H1 (cell line): ENCODE measurements around the gene SEC16A. TPM values are rescaled to one million over a fixed set of nuclear protein-coding genes. Genes with fewer than 3 reads are reported as not detected.

Experiments
- JUN ChIP-seq: IDR thresholded peaks from 2 replicates; pipeline ENCODE4 v1.6.1; 2011; ENCODE audit warnings: low read depth, mild to moderate bottlenecking, improper control_type of control experiment, low read length
- RFX5 ChIP-seq: IDR thresholded peaks from 2 replicates; pipeline ENCODE4 v1.6.1; 2011; ENCODE audit warnings: low read depth, low read length, improper control_type of control experiment, borderline replicate concordance
- SUZ12 ChIP-seq: fragments of 200-600 bp; sonication (generic); IDR thresholded peaks from 2 replicates; pipeline ENCODE4 v1.6.1; 2012; ENCODE audit warnings: mild to moderate bottlenecking, inconsistent platforms, low read length, moderate library complexity, mixed read lengths
- TAF1 ChIP-seq: IDR thresholded peaks from 2 replicates; pipeline ENCODE4 v1.6.1; 2011; ENCODE audit warnings: mild to moderate bottlenecking, low read depth, low read length
- polyA plus RNA-seq, 7 experiments: library from polyadenylated mRNA; depleted of rRNA in 3 of 7; stranded (reverse) in 5 of 7; unstranded in 2 of 7; fragments of >200 nt in 5 of 7; fragments of 200-250 nt in 2 of 7; gene quantifications; 1 replicate in 5 of 7; 2 replicates in 1 of 7; 4 replicates in 1 of 7; pipeline versions ENCODE4 v1.2.1 to v1.2.3, GENCODE V29; 2011 to 2013; ENCODE audit warnings: missing spikeins in 2 of 7, mixed read lengths in 2 of 7
- total RNA-seq: library from RNA; stranded (reverse); fragmentation: NEBNext Ultra II Directional; extraction: Animal tissue kit (Norgen Biotek cat#: 25700); gene quantifications from 2 replicates; pipeline ENCODE4 v1.2.1, GENCODE V29; 2021
- TF ChIP-seq, protein P1 (sequence below): IDR thresholded peaks from 2 replicates; pipeline ENCODE4 v1.6.1; 2011; ENCODE audit warnings: low read length, improper control_type of control experiment

Gene SEC16A
- total and polyA plus RNA-seq, 2 of the 8 experiments (the other 6 are each of a cell fraction or from before 2014, with no cell fraction given), result 21.6 to 49.0 TPM

GRCh38 chr9:136410500-136411287, 72.1 kb downstream of the SEC16A start, which contains the start of the genes ENTR1 and PMPCA (continued):
- TF ChIP-seq, protein P1, sequence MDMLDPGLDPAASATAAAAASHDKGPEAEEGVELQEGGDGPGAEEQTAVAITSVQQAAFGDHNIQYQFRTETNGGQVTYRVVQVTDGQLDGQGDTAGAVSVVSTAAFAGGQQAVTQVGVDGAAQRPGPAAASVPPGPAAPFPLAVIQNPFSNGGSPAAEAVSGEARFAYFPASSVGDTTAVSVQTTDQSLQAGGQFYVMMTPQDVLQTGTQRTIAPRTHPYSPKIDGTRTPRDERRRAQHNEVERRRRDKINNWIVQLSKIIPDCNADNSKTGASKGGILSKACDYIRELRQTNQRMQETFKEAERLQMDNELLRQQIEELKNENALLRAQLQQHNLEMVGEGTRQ, result no peak
- no peak for TF ChIP-seq RFX5
- TF ChIP-seq TAF1, result peak; percentile 97
- TF ChIP-seq SUZ12, result no peak
- no peak for TF ChIP-seq JUN
